ENCODE data around the gene LIPC. TPM values are rescaled to one million over a fixed set of nuclear protein-coding genes. Genes with fewer than 3 reads are reported as not detected.

Gene LIPC
- total and polyA plus RNA-seq, 9 of the 15 experiments (the other 6 are each of a cell fraction or from before 2014, with no cell fraction given), result 0.07 to 0.41 (median 0.11) TPM; not detected in 2

DNA sequence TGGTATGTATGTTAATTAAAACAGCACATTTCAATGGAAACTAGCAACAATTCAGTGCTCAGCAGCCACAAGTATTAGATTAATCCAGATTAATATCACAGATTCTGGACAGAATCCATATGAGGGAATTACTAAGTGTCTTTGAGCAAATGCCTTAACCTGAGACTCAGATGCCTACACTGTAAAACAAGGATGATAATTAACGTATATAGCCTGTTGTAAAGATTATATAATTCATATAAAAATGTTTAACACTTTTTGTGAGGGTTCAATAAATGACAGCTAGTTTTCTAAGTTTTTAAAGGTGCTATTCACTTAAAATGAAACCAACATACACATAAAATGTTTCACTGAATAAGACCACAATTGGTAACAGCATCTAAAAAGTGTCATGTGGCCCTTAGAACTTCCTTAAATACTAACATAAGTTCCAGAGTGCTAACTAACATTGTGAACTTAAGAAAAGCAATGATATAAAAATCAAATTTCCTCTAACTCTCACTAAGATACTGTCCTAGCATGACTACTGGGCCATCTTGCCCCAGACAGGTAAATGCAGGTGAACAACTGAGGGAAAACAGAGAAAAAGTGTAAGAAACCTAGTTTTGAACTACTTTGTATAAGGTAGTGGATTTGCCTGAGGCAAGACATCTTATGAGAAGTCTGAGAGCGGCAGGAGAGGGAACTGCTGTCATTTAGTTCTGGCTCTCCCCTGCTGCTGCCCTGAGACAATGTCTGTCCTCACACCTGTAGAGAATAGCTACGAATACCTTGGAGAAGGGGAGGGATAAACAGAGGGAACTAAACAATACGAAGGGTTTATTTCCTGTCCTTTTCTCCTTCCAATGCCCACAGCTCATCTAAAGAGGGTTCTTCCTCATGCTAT is 166.4 kb downstream of the LIPC start:
- DNase-seq (ENCODE audit: extremely low read depth in 1 of 4, low spot score in 3 of 4) (no peak), ATAC-seq (no peak), FAIRE-seq (no peak)
- Histone ChIP-seq H3K79me2 (ENCODE audit: control insufficient read depth, insufficient read depth, low read length) (no peaks in the 10 kb centered on the region), H3K36me3 (ENCODE audit: control insufficient read depth, insufficient read depth, low read length) (peaks cover 22% of the 10 kb centered on the region; the same call in 2 of the 3 replicates), H3K4me2 (ENCODE audit: insufficient read depth, low read length) (no peak overlapping the region), H3K4me1 (replicated peaks in 1 of 2; ENCODE audit: control insufficient read depth in 2 of 2, insufficient read depth in 2 of 2, low read length in 2 of 2) (no peaks in the 10 kb centered on the region), H3K9me3 (replicated peaks; ENCODE audit: control insufficient read depth, insufficient read depth, low read depth, low read length) (no peaks in the 10 kb centered on the region), H3K9ac (ENCODE audit: insufficient read depth in 1 of 2, low read depth in 2 of 2, low read length in 2 of 2) (no peak overlapping the region), H3K9me1 (ENCODE audit: control insufficient read depth, insufficient read depth, low read length) (no peaks in the 10 kb centered on the region), H3K4me3 (no peak overlapping the region), H2AFZ (ENCODE audit: low read depth, low read length) (no peak overlapping the region), H3K27ac (ENCODE audit: extremely low read depth, low read depth, low read length) (no peak overlapping the region), H4K20me1 (replicated peaks; ENCODE audit: control insufficient read depth, insufficient read depth, low read length) (no peaks in the 10 kb centered on the region), H3K27me3 (ENCODE audit: control insufficient read depth in 2 of 2, insufficient read depth in 2 of 2, low read length in 2 of 2) (no peaks in the 10 kb centered on the region)
- CTCF ChIA-PET (ENCODE audit: low intra/inter-chr PET ratio), result no interaction called here
- TF ChIP-seq ZNF174 (CRISPR knock-in tag; IDR thresholded peaks at IDR 0.05) (no peak), TAF9B (IDR thresholded peaks at IDR 0.05; ENCODE audit: partially characterized antibody) (no peak), HNRNPLL (IDR thresholded peaks at IDR 0.05; ENCODE audit: low read depth, low read length, poor library complexity, severe bottlenecking) (no peak), ZNF707 (CRISPR knock-in tag; conservative IDR thresholded peaks at IDR 0.05) (no peak), LEF1 (IDR thresholded peaks at IDR 0.05) (no peak), ZNF311 (CRISPR knock-in tag; IDR thresholded peaks at IDR 0.05) (no peak), PTTG1 (tag; IDR thresholded peaks at IDR 0.05; ENCODE audit: low read depth) (no peak), ETV1 (tag; conservative IDR thresholded peaks at IDR 0.05; ENCODE audit: low read depth) (no peak), FOXA1 (IDR thresholded peaks at IDR 0.05; ENCODE audit: borderline replicate concordance) (no peak), ZNF76 (CRISPR knock-in tag; IDR thresholded peaks at IDR 0.05; ENCODE audit: borderline replicate concordance) (no peak)
- TF ChIP-seq, protein P1, sequence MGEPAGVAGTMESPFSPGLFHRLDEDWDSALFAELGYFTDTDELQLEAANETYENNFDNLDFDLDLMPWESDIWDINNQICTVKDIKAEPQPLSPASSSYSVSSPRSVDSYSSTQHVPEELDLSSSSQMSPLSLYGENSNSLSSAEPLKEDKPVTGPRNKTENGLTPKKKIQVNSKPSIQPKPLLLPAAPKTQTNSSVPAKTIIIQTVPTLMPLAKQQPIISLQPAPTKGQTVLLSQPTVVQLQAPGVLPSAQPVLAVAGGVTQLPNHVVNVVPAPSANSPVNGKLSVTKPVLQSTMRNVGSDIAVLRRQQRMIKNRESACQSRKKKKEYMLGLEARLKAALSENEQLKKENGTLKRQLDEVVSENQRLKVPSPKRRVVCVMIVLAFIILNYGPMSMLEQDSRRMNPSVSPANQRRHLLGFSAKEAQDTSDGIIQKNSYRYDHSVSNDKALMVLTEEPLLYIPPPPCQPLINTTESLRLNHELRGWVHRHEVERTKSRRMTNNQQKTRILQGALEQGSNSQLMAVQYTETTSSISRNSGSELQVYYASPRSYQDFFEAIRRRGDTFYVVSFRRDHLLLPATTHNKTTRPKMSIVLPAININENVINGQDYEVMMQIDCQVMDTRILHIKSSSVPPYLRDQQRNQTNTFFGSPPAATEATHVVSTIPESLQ (CRISPR knock-in tag; IDR thresholded peaks at IDR 0.05), result no peak
- TF ChIP-seq, protein P2, sequence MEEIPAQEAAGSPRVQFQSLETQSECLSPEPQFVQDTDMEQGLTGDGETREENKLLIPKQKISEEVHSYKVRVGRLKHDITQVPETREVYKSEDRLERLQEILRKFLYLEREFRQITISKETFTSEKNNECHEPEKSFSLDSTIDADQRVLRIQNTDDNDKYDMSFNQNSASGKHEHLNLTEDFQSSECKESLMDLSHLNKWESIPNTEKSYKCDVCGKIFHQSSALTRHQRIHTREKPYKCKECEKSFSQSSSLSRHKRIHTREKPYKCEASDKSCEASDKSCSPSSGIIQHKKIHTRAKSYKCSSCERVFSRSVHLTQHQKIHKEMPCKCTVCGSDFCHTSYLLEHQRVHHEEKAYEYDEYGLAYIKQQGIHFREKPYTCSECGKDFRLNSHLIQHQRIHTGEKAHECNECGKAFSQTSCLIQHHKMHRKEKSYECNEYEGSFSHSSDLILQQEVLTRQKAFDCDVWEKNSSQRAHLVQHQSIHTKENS (CRISPR knock-in tag; IDR thresholded peaks at IDR 0.05), result no peak
- TF ChIP-seq, protein P3, sequence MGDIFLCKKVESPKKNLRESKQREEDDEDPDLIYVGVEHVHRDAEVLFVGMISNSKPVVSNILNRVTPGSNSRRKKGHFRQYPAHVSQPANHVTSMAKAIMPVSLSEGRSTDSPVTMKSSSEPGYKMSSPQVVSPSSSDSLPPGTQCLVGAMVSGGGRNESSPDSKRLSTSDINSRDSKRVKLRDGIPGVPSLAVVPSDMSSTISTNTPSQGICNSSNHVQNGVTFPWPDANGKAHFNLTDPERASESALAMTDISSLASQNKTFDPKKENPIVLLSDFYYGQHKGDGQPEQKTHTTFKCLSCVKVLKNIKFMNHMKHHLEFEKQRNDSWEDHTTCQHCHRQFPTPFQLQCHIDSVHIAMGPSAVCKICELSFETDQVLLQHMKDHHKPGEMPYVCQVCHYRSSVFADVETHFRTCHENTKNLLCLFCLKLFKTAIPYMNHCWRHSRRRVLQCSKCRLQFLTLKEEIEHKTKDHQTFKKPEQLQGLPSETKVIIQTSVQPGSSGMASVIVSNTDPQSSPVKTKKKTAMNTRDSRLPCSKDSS (IDR thresholded peaks at IDR 0.05; ENCODE audit: low read depth, partially characterized antibody), result no peak
- in situ Hi-C loops (cut with MboI), result no loop called here
- BruUV-seq (replicated peaks), result no TSS peak
- WGBS (ENCODE audit: insufficient coverage, low coverage, missing lambda C conversion rate), result 89% methylated on average over 4 of the region's 4 CpGs
- POLR2A ChIA-PET, result interaction anchor here (0.8 kb wide), 1 partner anchor 9 kb away, joined by 3 read pairs; no protein-coding TSS in a partner anchor
- intact Hi-C loops (cut with micrococcal nuclease), result no loop called here
